ENCODE data around the gene SDCBP2. TPM values are rescaled to one million over a fixed set of nuclear protein-coding genes. Genes with fewer than 3 reads are reported as not detected.

The SDCBP2 gene
- total and polyA plus RNA-seq, 2 of the 13 experiments (the other 11 are each of a cell fraction or from before 2014, with no cell fraction given): 1.2 to 2.4 TPM

DNA sequence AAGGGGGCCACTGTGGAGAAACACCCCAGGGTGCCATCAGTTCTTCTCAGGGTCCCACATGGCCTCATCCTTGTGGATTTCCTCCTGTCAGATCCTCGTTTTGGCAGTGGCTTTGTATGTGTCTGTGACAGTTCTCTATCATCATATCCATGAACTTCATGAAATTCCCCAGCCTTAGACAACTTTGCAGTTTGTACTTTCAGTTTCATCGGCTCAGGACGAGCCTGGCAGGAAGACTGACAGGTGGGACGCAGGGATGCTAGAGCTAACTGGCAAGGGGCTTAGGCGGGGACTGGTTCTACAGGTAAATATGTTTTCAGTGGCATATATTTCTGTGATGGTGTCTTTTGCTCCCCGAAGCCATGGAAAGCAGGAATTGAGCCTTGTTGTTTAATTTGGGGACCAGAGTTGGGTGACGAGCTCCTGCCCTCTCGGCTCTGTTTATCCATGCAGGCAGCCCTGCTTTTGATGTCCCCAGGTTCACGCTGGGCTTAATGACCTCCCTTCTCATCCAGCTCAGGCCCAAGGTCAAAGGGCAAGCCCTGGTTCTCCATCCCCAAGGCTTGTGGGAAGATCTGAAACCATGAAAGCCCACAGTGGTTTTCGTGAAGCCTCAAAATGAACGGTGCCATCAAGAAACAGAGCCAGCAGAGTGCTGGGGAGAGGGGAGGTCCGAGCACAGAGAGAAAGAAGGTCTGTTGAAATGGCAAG lies 11.2 kb downstream of the SDCBP2 start (continued):
- TF ChIP-seq, protein P1, sequence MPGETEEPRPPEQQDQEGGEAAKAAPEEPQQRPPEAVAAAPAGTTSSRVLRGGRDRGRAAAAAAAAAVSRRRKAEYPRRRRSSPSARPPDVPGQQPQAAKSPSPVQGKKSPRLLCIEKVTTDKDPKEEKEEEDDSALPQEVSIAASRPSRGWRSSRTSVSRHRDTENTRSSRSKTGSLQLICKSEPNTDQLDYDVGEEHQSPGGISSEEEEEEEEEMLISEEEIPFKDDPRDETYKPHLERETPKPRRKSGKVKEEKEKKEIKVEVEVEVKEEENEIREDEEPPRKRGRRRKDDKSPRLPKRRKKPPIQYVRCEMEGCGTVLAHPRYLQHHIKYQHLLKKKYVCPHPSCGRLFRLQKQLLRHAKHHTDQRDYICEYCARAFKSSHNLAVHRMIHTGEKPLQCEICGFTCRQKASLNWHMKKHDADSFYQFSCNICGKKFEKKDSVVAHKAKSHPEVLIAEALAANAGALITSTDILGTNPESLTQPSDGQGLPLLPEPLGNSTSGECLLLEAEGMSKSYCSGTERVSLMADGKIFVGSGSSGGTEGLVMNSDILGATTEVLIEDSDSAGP (CRISPR knock-in tag; IDR thresholded peaks at IDR 0.05; ENCODE audit: borderline replicate concordance): no peak
- TF ChIP-seq ZNF12 (CRISPR knock-in tag; IDR thresholded peaks at IDR 0.05): no peak
- 0 out of 2 replicates have a peak, but pooled peaks have one; percentile 37 for TF ChIP-seq FOXO1 (CRISPR knock-in tag; IDR thresholded peaks at IDR 0.05)
- TF ChIP-seq, protein P2, sequence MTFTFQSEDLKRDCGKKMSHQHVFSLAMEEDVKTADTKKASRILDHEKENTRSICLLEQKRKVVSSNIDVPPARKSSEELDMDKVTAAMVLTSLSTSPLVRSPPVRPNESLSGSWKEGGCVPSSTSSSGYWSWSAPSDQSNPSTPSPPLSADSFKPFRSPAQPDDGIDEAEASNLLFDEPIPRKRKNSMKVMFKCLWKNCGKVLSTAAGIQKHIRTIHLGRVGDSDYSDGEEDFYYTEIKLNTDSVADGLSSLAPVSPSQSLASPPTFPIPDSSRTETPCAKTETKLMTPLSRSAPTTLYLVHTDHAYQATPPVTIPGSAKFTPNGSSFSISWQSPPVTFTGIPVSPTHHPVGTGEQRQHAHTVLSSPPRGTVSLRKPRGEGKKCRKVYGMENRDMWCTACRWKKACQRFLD (CRISPR knock-in tag; IDR thresholded peaks at IDR 0.05; ENCODE audit: borderline replicate concordance): no peak
- TF ChIP-seq, protein P3, sequence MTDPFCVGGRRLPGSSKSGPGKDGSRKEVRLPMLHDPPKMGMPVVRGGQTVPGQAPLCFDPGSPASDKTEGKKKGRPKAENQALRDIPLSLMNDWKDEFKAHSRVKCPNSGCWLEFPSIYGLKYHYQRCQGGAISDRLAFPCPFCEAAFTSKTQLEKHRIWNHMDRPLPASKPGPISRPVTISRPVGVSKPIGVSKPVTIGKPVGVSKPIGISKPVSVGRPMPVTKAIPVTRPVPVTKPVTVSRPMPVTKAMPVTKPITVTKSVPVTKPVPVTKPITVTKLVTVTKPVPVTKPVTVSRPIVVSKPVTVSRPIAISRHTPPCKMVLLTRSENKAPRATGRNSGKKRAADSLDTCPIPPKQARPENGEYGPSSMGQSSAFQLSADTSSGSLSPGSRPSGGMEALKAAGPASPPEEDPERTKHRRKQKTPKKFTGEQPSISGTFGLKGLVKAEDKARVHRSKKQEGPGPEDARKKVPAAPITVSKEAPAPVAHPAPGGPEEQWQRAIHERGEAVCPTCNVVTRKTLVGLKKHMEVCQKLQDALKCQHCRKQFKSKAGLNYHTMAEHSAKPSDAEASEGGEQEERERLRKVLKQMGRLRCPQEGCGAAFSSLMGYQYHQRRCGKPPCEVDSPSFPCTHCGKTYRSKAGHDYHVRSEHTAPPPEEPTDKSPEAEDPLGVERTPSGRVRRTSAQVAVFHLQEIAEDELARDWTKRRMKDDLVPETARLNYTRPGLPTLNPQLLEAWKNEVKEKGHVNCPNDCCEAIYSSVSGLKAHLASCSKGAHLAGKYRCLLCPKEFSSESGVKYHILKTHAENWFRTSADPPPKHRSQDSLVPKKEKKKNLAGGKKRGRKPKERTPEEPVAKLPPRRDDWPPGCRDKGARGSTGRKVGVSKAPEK (CRISPR knock-in tag; IDR thresholded peaks at IDR 0.05; ENCODE audit: borderline replicate concordance): 0 out of 2 replicates have a peak, but pooled peaks have one; percentile 13
- no peak for TF ChIP-seq ZNF333 (CRISPR knock-in tag; IDR thresholded peaks at IDR 0.05; ENCODE audit: borderline replicate concordance)
- TF ChIP-seq EZH2 (conservative IDR thresholded peaks at IDR 0.05; ENCODE audit: low read depth, low read length): no peak
- 0 out of 2 replicates have a peak, but pooled peaks have one; percentile 22 for TF ChIP-seq MYC (CRISPR knock-in tag; IDR thresholded peaks at IDR 0.05; ENCODE audit: borderline replicate concordance)
- TF ChIP-seq CAMTA2 (CRISPR knock-in tag; IDR thresholded peaks at IDR 0.05; ENCODE audit: borderline replicate concordance): no peak
- TF ChIP-seq ZNF777 (CRISPR knock-in tag; IDR thresholded peaks at IDR 0.05): no peak
- no peak for TF ChIP-seq NONO (IDR thresholded peaks at IDR 0.05)
- no peak for TF ChIP-seq NONO (CRISPR knock-in tag; conservative IDR thresholded peaks at IDR 0.05)
- no peak for TF ChIP-seq RARG (CRISPR knock-in tag; IDR thresholded peaks at IDR 0.05; ENCODE audit: low read depth)
- no peak for TF ChIP-seq ZNF850 (CRISPR knock-in tag; conservative IDR thresholded peaks at IDR 0.05)
- TF ChIP-seq, protein P4, sequence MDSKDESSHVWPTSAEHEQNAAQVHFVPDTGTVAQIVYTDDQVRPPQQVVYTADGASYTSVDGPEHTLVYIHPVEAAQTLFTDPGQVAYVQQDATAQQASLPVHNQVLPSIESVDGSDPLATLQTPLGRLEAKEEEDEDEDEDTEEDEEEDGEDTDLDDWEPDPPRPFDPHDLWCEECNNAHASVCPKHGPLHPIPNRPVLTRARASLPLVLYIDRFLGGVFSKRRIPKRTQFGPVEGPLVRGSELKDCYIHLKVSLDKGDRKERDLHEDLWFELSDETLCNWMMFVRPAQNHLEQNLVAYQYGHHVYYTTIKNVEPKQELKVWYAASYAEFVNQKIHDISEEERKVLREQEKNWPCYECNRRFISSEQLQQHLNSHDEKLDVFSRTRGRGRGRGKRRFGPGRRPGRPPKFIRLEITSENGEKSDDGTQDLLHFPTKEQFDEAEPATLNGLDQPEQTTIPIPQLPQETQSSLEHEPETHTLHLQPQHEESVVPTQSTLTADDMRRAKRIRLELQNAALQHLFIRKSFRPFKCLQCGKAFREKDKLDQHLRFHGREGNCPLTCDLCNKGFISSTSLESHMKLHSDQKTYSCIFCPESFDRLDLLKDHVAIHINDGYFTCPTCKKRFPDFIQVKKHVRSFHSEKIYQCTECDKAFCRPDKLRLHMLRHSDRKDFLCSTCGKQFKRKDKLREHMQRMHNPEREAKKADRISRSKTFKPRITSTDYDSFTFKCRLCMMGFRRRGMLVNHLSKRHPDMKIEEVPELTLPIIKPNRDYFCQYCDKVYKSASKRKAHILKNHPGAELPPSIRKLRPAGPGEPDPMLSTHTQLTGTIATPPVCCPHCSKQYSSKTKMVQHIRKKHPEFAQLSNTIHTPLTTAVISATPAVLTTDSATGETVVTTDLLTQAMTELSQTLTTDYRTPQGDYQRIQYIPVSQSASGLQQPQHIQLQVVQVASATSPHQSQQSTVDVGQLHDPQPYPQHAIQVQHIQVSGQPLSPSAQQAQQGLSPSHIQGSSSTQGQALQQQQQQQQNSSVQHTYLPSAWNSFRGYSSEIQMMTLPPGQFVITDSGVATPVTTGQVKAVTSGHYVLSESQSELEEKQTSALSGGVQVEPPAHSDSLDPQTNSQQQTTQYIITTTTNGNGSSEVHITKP (CRISPR knock-in tag; IDR thresholded peaks at IDR 0.05; ENCODE audit: low read depth): no peak
- TF ChIP-seq MED1 (CRISPR knock-in tag; IDR thresholded peaks at IDR 0.05): peak; percentile 44; the same call in 1 of the 2 replicates
- no peak for TF ChIP-seq MATR3 (CRISPR knock-in tag; IDR thresholded peaks at IDR 0.05)
- TF ChIP-seq, protein P5, sequence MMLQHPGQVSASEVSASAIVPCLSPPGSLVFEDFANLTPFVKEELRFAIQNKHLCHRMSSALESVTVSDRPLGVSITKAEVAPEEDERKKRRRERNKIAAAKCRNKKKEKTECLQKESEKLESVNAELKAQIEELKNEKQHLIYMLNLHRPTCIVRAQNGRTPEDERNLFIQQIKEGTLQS (CRISPR knock-in tag; IDR thresholded peaks at IDR 0.05): no peak
- TF ChIP-seq TBX3 (IDR thresholded peaks at IDR 0.05; ENCODE audit: borderline replicate concordance): no peak
- TF ChIP-seq FOXA3 (CRISPR knock-in tag; IDR thresholded peaks at IDR 0.05): no peak
